Right lobe of liver (tissue), 4 donors: ENCODE results near the gene CIITA.

Source experiments
- POLR2A ChIP-seq: fragments of 450-650 bp; IDR thresholded peaks from one replicate; pipeline ENCODE4 v1.6.1; 2017; ENCODE audit warnings: antibody characterized with exemption, mild to moderate bottlenecking
- TF ChIP-seq, protein P1 (sequence below), 4 donors: fragments of 200-600 bp in 3 of 4; fragments of 450-650 bp in 1 of 4; IDR thresholded peaks; one replicate each; pipeline versions ENCODE4 v1.5.1 to v1.8.0; 2016 to 2022; ENCODE audit warnings: antibody characterized with exemption in 4 of 4, mild to moderate bottlenecking in 2 of 4
- donor health status: DM: no; HTN: no; CAD: no.
- donor health status: DM: no; HTN: no; CAD: no.
- donor health status: DM: no; HTN: yes; CAD: no.

DNA sequence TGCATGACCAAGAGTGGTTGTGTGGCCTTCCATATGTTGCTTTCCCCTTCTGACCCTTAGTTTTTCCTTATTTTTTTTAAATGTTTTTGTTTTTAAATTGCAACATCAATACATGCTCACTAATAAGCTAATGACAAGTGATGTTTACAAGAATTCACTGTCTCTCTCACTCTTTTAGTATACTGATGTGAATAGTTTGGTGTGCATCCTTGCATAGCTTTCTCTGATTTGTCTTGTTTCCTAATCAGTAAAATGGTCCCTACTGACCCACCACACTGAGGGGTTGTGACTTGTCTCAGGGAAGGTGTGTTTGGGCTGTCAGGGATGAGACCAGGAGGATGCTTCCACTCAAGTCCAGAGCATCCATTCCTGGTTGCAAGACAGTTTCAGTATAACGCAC lies 26.0 kb downstream of the CIITA start:
- TF ChIP-seq, protein P1, sequence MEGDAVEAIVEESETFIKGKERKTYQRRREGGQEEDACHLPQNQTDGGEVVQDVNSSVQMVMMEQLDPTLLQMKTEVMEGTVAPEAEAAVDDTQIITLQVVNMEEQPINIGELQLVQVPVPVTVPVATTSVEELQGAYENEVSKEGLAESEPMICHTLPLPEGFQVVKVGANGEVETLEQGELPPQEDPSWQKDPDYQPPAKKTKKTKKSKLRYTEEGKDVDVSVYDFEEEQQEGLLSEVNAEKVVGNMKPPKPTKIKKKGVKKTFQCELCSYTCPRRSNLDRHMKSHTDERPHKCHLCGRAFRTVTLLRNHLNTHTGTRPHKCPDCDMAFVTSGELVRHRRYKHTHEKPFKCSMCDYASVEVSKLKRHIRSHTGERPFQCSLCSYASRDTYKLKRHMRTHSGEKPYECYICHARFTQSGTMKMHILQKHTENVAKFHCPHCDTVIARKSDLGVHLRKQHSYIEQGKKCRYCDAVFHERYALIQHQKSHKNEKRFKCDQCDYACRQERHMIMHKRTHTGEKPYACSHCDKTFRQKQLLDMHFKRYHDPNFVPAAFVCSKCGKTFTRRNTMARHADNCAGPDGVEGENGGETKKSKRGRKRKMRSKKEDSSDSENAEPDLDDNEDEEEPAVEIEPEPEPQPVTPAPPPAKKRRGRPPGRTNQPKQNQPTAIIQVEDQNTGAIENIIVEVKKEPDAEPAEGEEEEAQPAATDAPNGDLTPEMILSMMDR (IDR thresholded peaks at IDR 0.05), result no peak
- TF ChIP-seq POLR2A, result no peak
